ENCODE measurements around the gene CGRRF1. TPM values are rescaled to one million over a fixed set of nuclear protein-coding genes. Genes with fewer than 3 reads are reported as not detected.

Gene CGRRF1
- total and polyA plus RNA-seq, 10 of the 15 experiments (the other 5 are each of a cell fraction or from before 2014, with no cell fraction given), result 5.5 to 47.7 (median 13.5) TPM

DNA sequence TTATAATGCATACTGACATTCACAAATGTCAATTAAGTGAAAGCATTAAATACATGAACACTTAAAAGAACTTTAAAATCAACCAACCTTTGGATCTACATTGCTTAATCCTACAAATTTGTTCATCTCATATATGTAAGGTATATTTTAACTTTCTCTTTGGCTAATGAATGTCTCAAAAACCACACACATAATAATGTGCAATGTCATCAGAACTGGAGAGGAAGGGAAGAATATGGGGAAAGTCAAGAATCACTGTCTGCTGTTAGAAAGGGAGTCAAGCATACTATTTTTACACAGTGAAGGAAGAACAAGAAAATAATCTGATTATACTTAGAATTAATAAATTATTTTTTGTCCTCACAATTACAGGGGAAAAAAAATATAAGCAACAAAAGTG is 25.9 kb upstream of the CGRRF1 start:
- DNase-seq (ENCODE audit: low read depth, low spot score), result no peak
- peak overlapping the region; percentile 50 for H3K4me3 ChIP-seq
- no peaks in the 10 kb centered on the region for H3K27me3 ChIP-seq (replicated peaks in 1 of 2; ENCODE audit: control insufficient read depth in 2 of 2, insufficient read depth in 2 of 2, low read length in 1 of 2)
- ATAC-seq, result no peak
- BruUV-seq (replicated peaks), result no TSS peak
- intact Hi-C loops (cut with micrococcal nuclease; ENCODE audit: unreplicated experiment), result no loop called here
- no peaks in the 10 kb centered on the region for H3K9me3 ChIP-seq (replicated peaks; ENCODE audit: control insufficient read depth, insufficient read depth, low read length)
- ChIA-PET CTCF (interaction anchor here (0.7 to 3.6 kb wide), 5 partner anchors 10 to 43 kb away, joined by 3 to 11 read pairs (median 3); no protein-coding TSS in a partner anchor), POLR2A (interaction anchor here (0.6 to 1.2 kb wide), 3 partner anchors 26 to 87 kb away, joined by 3 to 5 read pairs (median 4); partner anchors contain the start of genes CDKN3 and CGRRF1), RAD21 (ENCODE audit: unreplicated experiment) (interaction anchor here (0.9 to 2.4 kb wide), 4 partner anchors 26 to 48 kb away, joined by 3 to 7 read pairs (median 4); partner anchors contain the start of gene CGRRF1), SMC1A (ENCODE audit: uncharacterized antibody, unreplicated experiment) (interaction anchor here (0.9 to 3.0 kb wide), 7 partner anchors 11 to 86 kb away, joined by 3 to 13 read pairs (median 4); no protein-coding TSS in a partner anchor)
- peak overlapping the region; percentile 64 for H3K27ac ChIP-seq (ENCODE audit: control insufficient read depth, insufficient read depth)
- H3K4me2 ChIP-seq (ENCODE audit: control insufficient read depth, insufficient read depth), result peak overlapping the region; percentile 72
- H3K4me1 ChIP-seq (ENCODE audit: control insufficient read depth, insufficient read depth, low read length), result peaks cover 10% of the 10 kb centered on the region
- H3K36me3 ChIP-seq (ENCODE audit: control insufficient read depth in 2 of 2, insufficient read depth in 2 of 2, low read length in 1 of 2), result peaks cover 0 to 6% of the 10 kb centered on the region in 2 experiments; a peak in 2 of 4 replicates
- TF ChIP-seq SRF (IDR thresholded peaks at IDR 0.05; ENCODE audit: low read depth in 2 of 2, low read length in 2 of 2), result no peak
- no peak for TF ChIP-seq HCFC1 (IDR thresholded peaks at IDR 0.05; ENCODE audit: low read length)
- H3K9ac ChIP-seq (ENCODE audit: control insufficient read depth, insufficient read depth, low read length), result no peak overlapping the region
- H2AFZ ChIP-seq (ENCODE audit: control insufficient read depth, low read depth, low read length), result no peak overlapping the region
- FAIRE-seq, result no peak
- H3K79me2 ChIP-seq (ENCODE audit: control insufficient read depth, insufficient read depth, low read length), result peaks cover 67% of the 10 kb centered on the region
- in situ Hi-C loops (cut with MboI), result no loop called here
- H4K20me1 ChIP-seq (ENCODE audit: control insufficient read depth, insufficient read depth), result no peaks in the 10 kb centered on the region

DNA sequence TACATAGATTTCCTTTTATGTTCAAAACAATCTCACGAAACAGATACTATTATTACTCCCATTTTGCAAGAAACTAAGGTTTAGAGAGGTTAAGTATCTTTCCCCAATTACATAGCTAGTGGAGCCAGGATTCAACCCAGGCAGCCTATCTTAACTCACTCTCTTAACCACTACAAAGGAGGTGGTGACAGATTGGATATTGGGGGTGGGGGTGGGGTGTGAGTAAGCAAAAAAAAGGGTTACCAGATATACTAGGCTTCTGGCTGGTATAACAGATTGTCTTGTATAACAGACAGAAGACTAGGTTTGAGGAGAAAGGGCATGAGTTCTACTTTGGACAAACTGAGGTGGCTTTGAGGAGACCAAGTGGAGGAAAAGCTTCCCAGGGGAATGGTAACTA is 23.0 kb upstream of the CGRRF1 start:
- Histone ChIP-seq H4K20me1 (ENCODE audit: control insufficient read depth, insufficient read depth) (no peaks in the 10 kb centered on the region), H3K9me3 (replicated peaks; ENCODE audit: control insufficient read depth, insufficient read depth, low read length) (no peaks in the 10 kb centered on the region), H3K9ac (ENCODE audit: control insufficient read depth, insufficient read depth, low read length) (no peak overlapping the region), H3K36me3 (ENCODE audit: control insufficient read depth in 2 of 2, insufficient read depth in 2 of 2, low read length in 1 of 2) (peaks cover 0 to 6% of the 10 kb centered on the region in 2 experiments; a peak in 2 of 4 replicates), H3K27ac (ENCODE audit: control insufficient read depth, insufficient read depth) (no peak overlapping the region; the same call in 1 of the 2 replicates), H3K4me1 (ENCODE audit: control insufficient read depth, insufficient read depth, low read length) (peaks cover 10% of the 10 kb centered on the region), H3K4me3 (peak overlapping the region; percentile 92), H2AFZ (ENCODE audit: control insufficient read depth, low read depth, low read length) (no peak overlapping the region), H3K27me3 (replicated peaks in 1 of 2; ENCODE audit: control insufficient read depth in 2 of 2, insufficient read depth in 2 of 2, low read length in 1 of 2) (no peaks in the 10 kb centered on the region), H3K79me2 (ENCODE audit: control insufficient read depth, insufficient read depth, low read length) (peaks cover 72% of the 10 kb centered on the region), H3K4me2 (ENCODE audit: control insufficient read depth, insufficient read depth) (peak overlapping the region; percentile 31)
- TF ChIP-seq SIN3A (IDR thresholded peaks at IDR 0.05; ENCODE audit: low read depth, low read length) (no peak), SMAD5 (IDR thresholded peaks at IDR 0.05; ENCODE audit: low read depth) (no peak), RUNX3 (IDR thresholded peaks at IDR 0.05; ENCODE audit: low read length) (0 out of 2 replicates have a peak, but pooled peaks have one; percentile 8), ZNF207 (IDR thresholded peaks at IDR 0.05; ENCODE audit: borderline replicate concordance) (no peak), KDM1A (IDR thresholded peaks at IDR 0.05; ENCODE audit: borderline replicate concordance) (no peak), ZNF384 (IDR thresholded peaks at IDR 0.05; ENCODE audit: borderline replicate concordance, low read depth, low read length) (no peak), TCF3 (IDR thresholded peaks at IDR 0.05; ENCODE audit: borderline replicate concordance, insufficient read depth, low read depth, low read length) (no peak), TCF7 (IDR thresholded peaks at IDR 0.05; ENCODE audit: borderline replicate concordance) (no peak)
- ATAC-seq (no peak), FAIRE-seq (no peak), DNase-seq (ENCODE audit: low read depth, low spot score) (no peak)
- WGBS (ENCODE audit: insufficient coverage, insufficient replicate concordance, low lambda C conversion rate, missing lambda C conversion rate), result 100% methylated on average over 1 of the region's 1 CpG
- ChIA-PET RAD21 (ENCODE audit: unreplicated experiment) (interaction anchor here (1.5 to 3.7 kb wide), 3 partner anchors 45 to 90 kb away, joined by 6 to 16 read pairs (median 8); partner anchors contain the start of gene CDKN3), CTCF (interaction anchor here (1.1 to 5.2 kb wide), 3 partner anchors 22 to 287 kb away, joined by 3 to 22 read pairs (median 4); partner anchors contain the start of gene CGRRF1), POLR2A (interaction anchor here (1.6 to 2.5 kb wide), 2 partner anchors 23 to 89 kb away, joined by 4 to 19 read pairs; partner anchors contain the start of gene CGRRF1), SMC1A (ENCODE audit: uncharacterized antibody, unreplicated experiment) (interaction anchor here (0.7 kb wide), 1 partner anchor 92 kb away, joined by 3 read pairs; no protein-coding TSS in a partner anchor)
- no TSS peak for BruUV-seq (replicated peaks)
- intact Hi-C loops (cut with micrococcal nuclease; ENCODE audit: unreplicated experiment), result loop anchor here (5.0 kb wide), 1 partner anchor 89 kb away; the partner anchor contains the start of gene CDKN3
- in situ Hi-C loops (cut with MboI), result no loop called here

Measured in GM12878 (cell line).